ENCODE measurements around the gene CDK7.

The CDK7 gene

DNA sequence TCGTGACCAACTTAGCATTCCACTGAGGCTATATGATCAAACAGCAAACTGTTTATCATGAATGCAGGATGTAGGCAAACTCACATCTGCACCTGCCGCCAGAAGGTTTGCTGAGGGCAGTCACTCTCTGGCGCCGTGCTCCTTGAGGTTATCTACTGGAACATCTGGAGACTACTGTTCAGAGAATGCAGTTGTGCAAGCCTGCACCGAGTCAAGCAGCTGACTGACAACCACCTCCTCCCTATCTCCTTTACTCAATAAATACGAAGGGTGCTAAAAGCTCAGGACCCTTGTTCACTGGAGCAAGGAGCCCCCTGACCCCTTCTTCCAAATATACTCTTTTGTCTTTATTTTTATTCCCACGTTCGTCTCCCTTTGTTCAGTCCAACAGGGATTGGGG, 70.8 kb downstream of the CDK7 start:
- H3K36me3 ChIP-seq (ENCODE audit: control insufficient read depth, insufficient read depth, low read length): no peaks in the 10 kb centered on the region

DNA sequence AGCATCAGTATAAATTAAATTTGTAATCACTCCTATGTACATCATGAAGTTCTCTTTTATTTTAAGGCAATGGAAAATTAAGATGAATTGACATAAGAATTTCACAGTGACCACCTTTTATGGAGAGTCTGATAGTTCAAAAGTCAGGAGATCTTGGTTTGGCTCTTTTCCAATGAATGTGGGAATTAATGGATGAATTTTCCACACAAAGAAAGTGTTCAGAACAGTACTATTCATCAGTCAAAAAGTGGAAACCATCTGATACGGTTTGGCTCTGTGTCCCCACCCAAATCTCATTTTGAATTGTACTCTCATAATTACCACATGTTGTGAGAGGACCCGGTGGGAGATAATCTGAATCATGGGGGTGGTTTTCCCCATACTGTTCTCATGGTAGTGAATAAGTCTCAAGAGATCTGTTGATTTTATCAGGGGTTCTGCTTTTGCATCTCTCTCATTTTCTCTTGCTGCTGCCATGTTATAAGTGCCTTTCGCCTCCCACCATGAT, 73.4 kb downstream of the CDK7 start:
- Histone ChIP-seq H3K27ac (ENCODE audit: low read depth, low read length) (no peak overlapping the region), H3K36me3 (ENCODE audit: control insufficient read depth, insufficient read depth, low read length) (peaks cover 2% of the 10 kb centered on the region), H3K4me1 (ENCODE audit: control insufficient read depth, insufficient read depth, low read length) (no peaks in the 10 kb centered on the region), H3K4me3 (ENCODE audit: low read length) (no peak overlapping the region), H3K9ac (ENCODE audit: low read length) (no peak overlapping the region), H3K27me3 (ENCODE audit: control insufficient read depth, insufficient read depth, low read length) (no peaks in the 10 kb centered on the region)

More for the DNA sequence above, 70.8 kb downstream of the CDK7 start:
- H3K9ac ChIP-seq (ENCODE audit: low read length): no peak overlapping the region
- no peak overlapping the region for H3K27ac ChIP-seq (ENCODE audit: low read depth, low read length)
- no peaks in the 10 kb centered on the region for H3K4me1 ChIP-seq (ENCODE audit: control insufficient read depth, insufficient read depth, low read length)
- H3K27me3 ChIP-seq (ENCODE audit: control insufficient read depth, insufficient read depth, low read length): no peaks in the 10 kb centered on the region
- no peak overlapping the region for H3K4me3 ChIP-seq (ENCODE audit: low read length)

DNA sequence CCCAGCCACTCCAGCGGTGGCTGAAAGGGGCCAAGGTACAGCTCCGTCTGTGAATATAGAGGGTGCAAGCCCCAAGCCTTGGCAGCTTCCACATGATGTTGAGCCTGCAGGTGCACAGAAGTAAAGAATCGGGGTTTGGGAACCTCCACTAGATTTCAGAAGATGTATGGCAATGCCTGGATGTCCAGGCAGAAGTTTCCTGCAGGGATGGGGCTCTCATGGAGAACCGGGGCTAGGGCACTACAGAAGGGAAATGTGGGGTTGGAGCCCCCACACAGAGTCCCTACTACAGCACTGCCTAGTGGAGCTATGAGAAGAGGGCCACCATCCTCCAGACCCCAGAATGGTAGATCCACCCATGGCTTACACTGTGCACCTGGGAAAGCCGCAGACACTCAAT, 74.7 kb downstream of the CDK7 start:
- no peak overlapping the region for H3K9ac ChIP-seq (ENCODE audit: low read length)
- H3K4me1 ChIP-seq (ENCODE audit: control insufficient read depth, insufficient read depth, low read length): no peaks in the 10 kb centered on the region
- H3K27me3 ChIP-seq (ENCODE audit: control insufficient read depth, insufficient read depth, low read length): no peaks in the 10 kb centered on the region
- no peak overlapping the region for H3K4me3 ChIP-seq (ENCODE audit: low read length)
- peaks cover 7% of the 10 kb centered on the region for H3K36me3 ChIP-seq (ENCODE audit: control insufficient read depth, insufficient read depth, low read length)
- no peak overlapping the region for H3K27ac ChIP-seq (ENCODE audit: low read depth, low read length)

DNA sequence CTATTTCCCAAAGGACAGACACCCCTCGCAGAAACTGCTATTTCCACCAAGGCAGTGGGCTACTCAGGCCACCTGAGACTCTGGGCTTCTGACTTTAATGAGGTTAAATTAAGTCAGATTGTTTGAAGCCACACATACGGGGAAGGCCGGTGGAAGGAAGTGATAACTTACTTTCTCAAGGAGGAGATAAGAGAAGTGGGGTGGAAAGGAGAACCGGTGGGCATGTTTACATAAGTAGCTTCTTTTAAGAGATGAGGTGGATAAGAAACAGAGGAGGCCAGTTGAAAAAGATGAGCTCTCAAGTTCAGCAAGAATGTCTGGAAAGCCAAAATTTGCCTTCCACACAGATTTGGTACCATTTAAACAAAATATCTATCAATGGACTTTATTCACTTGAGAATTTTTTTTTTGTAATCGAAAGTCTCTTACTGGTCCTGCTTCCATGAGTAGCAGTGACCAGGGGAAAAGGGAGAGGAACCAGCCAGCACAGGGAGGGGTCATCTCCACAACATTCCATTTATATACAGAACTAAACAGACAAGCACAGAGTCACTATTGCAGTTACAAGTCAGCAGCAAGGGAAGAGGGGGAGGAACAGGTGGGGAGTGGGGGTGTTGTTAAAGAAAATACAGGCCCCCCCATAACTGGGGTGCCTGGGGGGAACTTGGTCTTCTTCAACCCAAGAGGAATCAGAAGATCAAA, 77.9 kb downstream of the CDK7 start:
- no peaks in the 10 kb centered on the region for H3K4me1 ChIP-seq (ENCODE audit: control insufficient read depth, insufficient read depth, low read length)
- H3K4me3 ChIP-seq (ENCODE audit: low read length): no peak overlapping the region
- H3K27me3 ChIP-seq (ENCODE audit: control insufficient read depth, insufficient read depth, low read length): no peaks in the 10 kb centered on the region
- H3K9ac ChIP-seq (ENCODE audit: low read length): no peak overlapping the region
- H3K27ac ChIP-seq (ENCODE audit: low read depth, low read length): no peak overlapping the region
- H3K36me3 ChIP-seq (ENCODE audit: control insufficient read depth, insufficient read depth, low read length): peaks cover 7% of the 10 kb centered on the region

DNA sequence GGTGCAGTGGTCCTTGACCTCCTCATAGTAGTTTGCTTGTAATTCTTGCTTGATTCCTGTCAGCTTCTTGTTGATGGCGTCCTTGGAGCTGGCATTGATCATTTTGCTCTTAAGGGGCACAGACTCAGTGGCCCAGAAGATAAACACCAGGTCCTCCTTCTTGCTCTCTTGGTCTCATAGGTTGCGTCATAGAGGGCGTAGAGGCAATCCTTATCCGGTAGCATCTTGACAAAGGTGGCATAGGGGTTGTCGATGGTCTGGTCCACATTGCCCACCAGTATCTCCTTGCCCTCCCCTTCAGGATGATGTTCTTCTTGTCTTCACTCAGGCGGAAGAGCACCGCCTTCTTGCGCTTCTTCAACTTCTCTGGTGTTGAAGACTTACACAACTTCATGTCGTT, 78.7 kb downstream of the CDK7 start:
- H3K36me3 ChIP-seq (ENCODE audit: control insufficient read depth, insufficient read depth, low read length): peaks cover 7% of the 10 kb centered on the region
- H3K4me1 ChIP-seq (ENCODE audit: control insufficient read depth, insufficient read depth, low read length): no peaks in the 10 kb centered on the region
- no peak overlapping the region for H3K27ac ChIP-seq (ENCODE audit: low read depth, low read length)
- no peaks in the 10 kb centered on the region for H3K27me3 ChIP-seq (ENCODE audit: control insufficient read depth, insufficient read depth, low read length)
- no peak overlapping the region for H3K4me3 ChIP-seq (ENCODE audit: low read length)
- no peak overlapping the region for H3K9ac ChIP-seq (ENCODE audit: low read length)

DNA sequence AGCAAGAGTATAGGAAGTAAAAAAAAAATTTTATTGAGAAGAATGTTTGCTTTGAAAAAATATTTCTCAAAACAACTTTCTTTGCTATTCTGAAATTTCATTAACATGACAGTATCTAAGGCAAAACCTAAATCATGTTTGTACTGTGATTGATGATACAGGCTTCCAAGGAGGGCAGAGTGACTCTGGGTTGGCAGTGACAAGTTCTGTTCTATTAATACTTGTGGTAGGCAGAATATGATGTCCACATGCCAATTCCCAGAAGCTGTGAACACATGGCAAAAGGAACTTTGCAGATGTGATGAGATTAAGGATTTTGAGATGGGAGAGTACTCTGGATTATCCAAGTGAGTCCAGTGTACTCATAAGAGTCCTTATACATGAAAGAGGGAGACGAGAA, 81.3 kb downstream of the CDK7 start:
- Histone ChIP-seq H3K27me3 (ENCODE audit: control insufficient read depth, insufficient read depth, low read length) (no peaks in the 10 kb centered on the region), H3K27ac (ENCODE audit: low read depth, low read length) (no peak overlapping the region), H3K36me3 (ENCODE audit: control insufficient read depth, insufficient read depth, low read length) (peaks cover 7% of the 10 kb centered on the region), H3K4me3 (ENCODE audit: low read length) (no peak overlapping the region), H3K9ac (ENCODE audit: low read length) (no peak overlapping the region), H3K4me1 (ENCODE audit: control insufficient read depth, insufficient read depth, low read length) (no peaks in the 10 kb centered on the region)

DNA sequence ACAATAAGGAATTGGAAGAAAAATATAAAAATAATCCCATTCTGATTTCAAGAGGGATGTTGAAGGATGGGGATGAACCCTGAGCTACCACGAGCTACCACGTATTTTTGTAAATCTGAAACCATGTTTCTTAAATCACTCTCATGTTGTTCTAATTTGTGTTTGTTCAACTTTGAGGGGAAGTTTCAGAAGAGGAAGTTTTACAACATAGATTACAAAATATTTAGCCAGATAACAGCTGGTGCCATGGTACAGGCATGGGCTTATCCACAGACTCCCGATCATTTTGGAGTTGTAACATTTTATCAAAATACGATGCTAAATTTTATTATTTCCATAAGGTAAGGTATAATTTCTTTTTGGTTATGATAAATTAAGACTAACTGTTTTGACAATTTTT, 82.7 kb downstream of the CDK7 start:
- H3K36me3 ChIP-seq (ENCODE audit: control insufficient read depth, insufficient read depth, low read length): peaks cover 7% of the 10 kb centered on the region
- no peaks in the 10 kb centered on the region for H3K27me3 ChIP-seq (ENCODE audit: control insufficient read depth, insufficient read depth, low read length)
- H3K4me3 ChIP-seq (ENCODE audit: low read length): no peak overlapping the region
- no peaks in the 10 kb centered on the region for H3K4me1 ChIP-seq (ENCODE audit: control insufficient read depth, insufficient read depth, low read length)
- no peak overlapping the region for H3K27ac ChIP-seq (ENCODE audit: low read depth, low read length)
- no peak overlapping the region for H3K9ac ChIP-seq (ENCODE audit: low read length)

DNA sequence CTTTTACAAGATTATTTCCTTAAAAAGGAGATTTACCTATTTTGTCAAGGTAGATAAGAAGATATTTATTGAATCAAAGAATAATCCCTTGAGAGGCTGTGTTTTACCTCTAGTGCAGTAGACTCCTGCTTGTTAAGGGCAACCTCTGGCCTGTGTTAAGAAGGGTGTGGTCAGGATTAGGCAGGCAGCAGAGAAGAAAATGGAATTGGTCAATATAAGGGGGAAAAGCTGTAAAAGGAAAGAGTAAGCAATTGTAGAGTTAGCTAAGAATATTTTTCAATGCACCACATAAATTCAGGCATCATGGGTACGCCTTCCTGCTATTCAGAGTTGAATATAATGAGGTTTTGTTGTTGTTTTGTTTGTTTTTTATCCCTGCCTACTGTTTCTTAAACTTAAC, 91.7 kb downstream of the CDK7 start:
- no peak overlapping the region for H3K9ac ChIP-seq (ENCODE audit: low read length)
- no peaks in the 10 kb centered on the region for H3K27me3 ChIP-seq (ENCODE audit: control insufficient read depth, insufficient read depth, low read length)
- H3K36me3 ChIP-seq (ENCODE audit: control insufficient read depth, insufficient read depth, low read length): no peaks in the 10 kb centered on the region
- H3K27ac ChIP-seq (ENCODE audit: low read depth, low read length): no peak overlapping the region
- H3K4me3 ChIP-seq (ENCODE audit: low read length): no peak overlapping the region
- H3K4me1 ChIP-seq (ENCODE audit: control insufficient read depth, insufficient read depth, low read length): no peaks in the 10 kb centered on the region

All from rectal smooth muscle tissue (tissue), 1 donor.